ENCODE results near the gene RASGRP1. TPM values are rescaled to one million over a fixed set of nuclear protein-coding genes. Genes with fewer than 3 reads are reported as not detected.

RASGRP1 gene
- total RNA-seq, 4 donors from 2014 or later = 14.4 to 25.9 (median 18.1) TPM

DNA sequence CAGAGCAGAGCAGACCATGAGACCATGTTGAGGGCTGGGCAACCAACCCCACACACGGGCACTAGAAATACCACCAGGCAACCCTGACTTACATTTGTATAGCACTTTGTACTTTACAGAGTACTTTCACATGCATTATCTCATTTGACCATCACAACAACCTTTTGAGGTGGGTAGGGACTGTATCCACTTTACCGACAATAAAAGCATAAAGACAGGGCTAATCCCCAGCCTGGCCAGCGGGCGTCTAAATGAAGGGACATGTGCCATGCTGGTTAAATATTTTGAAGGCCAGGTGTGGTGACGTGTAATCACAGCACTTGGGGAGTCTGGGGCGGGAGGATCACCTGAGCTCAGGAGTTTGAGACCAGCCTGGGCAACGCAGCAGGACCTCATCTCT, 23.6 kb downstream of the RASGRP1 start:
- no peaks in the 10 kb centered on the region for H3K4me1 ChIP-seq
- no peak overlapping the region for H3K27ac ChIP-seq
- no peaks in the 10 kb centered on the region for H3K9me3 ChIP-seq
- no peak for DNase-seq (ENCODE audit: low spot score in 2 of 2)
- no peaks in the 10 kb centered on the region for H3K27me3 ChIP-seq
- TF ChIP-seq POLR2AphosphoS5 (IDR thresholded peaks at IDR 0.05) = no peak
- TF ChIP-seq EP300 (IDR thresholded peaks at IDR 0.05) = no peak
- TF ChIP-seq POLR2A (IDR thresholded peaks at IDR 0.05) = no peak
- TF ChIP-seq, protein P1, sequence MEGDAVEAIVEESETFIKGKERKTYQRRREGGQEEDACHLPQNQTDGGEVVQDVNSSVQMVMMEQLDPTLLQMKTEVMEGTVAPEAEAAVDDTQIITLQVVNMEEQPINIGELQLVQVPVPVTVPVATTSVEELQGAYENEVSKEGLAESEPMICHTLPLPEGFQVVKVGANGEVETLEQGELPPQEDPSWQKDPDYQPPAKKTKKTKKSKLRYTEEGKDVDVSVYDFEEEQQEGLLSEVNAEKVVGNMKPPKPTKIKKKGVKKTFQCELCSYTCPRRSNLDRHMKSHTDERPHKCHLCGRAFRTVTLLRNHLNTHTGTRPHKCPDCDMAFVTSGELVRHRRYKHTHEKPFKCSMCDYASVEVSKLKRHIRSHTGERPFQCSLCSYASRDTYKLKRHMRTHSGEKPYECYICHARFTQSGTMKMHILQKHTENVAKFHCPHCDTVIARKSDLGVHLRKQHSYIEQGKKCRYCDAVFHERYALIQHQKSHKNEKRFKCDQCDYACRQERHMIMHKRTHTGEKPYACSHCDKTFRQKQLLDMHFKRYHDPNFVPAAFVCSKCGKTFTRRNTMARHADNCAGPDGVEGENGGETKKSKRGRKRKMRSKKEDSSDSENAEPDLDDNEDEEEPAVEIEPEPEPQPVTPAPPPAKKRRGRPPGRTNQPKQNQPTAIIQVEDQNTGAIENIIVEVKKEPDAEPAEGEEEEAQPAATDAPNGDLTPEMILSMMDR (IDR thresholded peaks at IDR 0.05) = no peak
- H3K4me3 ChIP-seq = no peak overlapping the region
- WGBS = 87% methylated on average over 7 of the region's 7 CpGs
- H3K36me3 ChIP-seq = no peaks in the 10 kb centered on the region

- DNase-seq (ENCODE audit: low spot score in 2 of 2) = no peak
- 76% methylated on average over 1 of the region's 1 CpG for WGBS
- no peak for TF ChIP-seq POLR2AphosphoS5 (IDR thresholded peaks at IDR 0.05)
- TF ChIP-seq, protein P1 (IDR thresholded peaks at IDR 0.05) = no peak
- TF ChIP-seq EP300 (IDR thresholded peaks at IDR 0.05) = no peak
- no peak for TF ChIP-seq POLR2A (IDR thresholded peaks at IDR 0.05)
- Histone ChIP-seq H3K27me3 (no peaks in the 10 kb centered on the region), H3K36me3 (no peaks in the 10 kb centered on the region), H3K4me3 (no peak overlapping the region), H3K27ac (no peak overlapping the region), H3K9me3 (no peaks in the 10 kb centered on the region), H3K4me1 (peaks cover 3% of the 10 kb centered on the region)
These were observed 24.1 kb downstream of the RASGRP1 start for GRCh38 chr15:38540510-38540909.

DNA sequence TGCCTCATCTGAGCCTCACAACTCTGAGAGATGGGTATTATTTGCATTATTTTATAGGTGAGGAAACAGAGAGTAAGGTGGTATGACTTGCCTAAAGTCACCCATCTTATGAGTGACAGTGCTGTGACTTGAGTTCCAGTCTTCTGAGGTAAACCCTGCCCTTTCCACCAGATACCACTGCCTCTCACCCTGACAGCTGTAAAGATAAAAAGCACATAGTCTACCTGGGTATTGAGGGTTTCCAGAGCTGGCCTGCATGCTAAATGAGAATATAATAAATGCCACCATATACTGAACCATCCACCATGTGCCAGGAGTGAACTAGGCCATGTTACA, 25.6 kb downstream of the RASGRP1 start:
- Histone ChIP-seq H3K27me3 (no peaks in the 10 kb centered on the region), H3K36me3 (no peaks in the 10 kb centered on the region), H3K4me3 (no peak overlapping the region), H3K9me3 (no peaks in the 10 kb centered on the region), H3K4me1 (peaks cover 8% of the 10 kb centered on the region), H3K27ac (no peak overlapping the region)
- TF ChIP-seq POLR2AphosphoS5 (IDR thresholded peaks at IDR 0.05) = no peak
- TF ChIP-seq EP300 (IDR thresholded peaks at IDR 0.05) = no peak
- no peak for TF ChIP-seq POLR2A (IDR thresholded peaks at IDR 0.05)
- TF ChIP-seq, protein P1 (IDR thresholded peaks at IDR 0.05) = no peak
- DNase-seq (ENCODE audit: low spot score in 2 of 2) = no peak

DNA sequence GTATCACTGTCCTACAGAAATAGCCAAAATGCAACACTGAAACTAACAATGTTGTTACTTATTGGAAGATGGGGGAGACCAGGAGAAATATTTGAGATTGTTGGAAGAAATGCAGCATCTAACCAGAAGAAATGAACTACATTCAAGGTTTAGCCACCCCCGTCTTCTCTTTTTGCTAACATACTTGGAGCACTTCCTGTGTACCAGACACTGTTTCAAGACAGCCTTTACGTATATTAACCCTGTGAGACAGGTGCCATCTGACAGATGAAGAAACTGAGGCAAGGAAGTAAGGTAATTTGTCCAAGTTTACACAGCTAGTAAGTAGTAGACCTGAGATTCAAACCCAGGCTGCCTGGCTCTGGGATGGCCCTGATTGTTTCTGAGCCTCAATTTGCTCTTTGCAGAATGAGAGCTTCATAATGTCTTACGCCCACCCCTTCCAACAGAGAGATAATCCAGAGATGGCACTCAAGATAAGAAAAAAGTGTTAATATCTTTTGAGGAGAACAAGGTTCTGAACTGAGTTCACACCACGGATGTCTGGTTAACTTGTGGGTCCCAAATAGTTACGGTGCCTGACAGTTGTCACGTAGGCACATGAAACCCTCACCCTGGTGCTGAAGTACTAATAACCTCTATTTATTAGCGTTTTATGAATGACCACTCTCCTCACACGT, 26.1 kb downstream of the RASGRP1 start:
- no peaks in the 10 kb centered on the region for H3K27me3 ChIP-seq
- WGBS = 89% methylated on average over 8 of the region's 8 CpGs
- no peaks in the 10 kb centered on the region for H3K9me3 ChIP-seq
- no peak for DNase-seq (ENCODE audit: low spot score in 2 of 2)
- H3K4me1 ChIP-seq = peaks cover 8% of the 10 kb centered on the region
- no peak overlapping the region for H3K4me3 ChIP-seq
- TF ChIP-seq, protein P1 (IDR thresholded peaks at IDR 0.05) = no peak
- TF ChIP-seq POLR2A (IDR thresholded peaks at IDR 0.05) (no peak), POLR2AphosphoS5 (IDR thresholded peaks at IDR 0.05) (no peak)
- H3K27ac ChIP-seq = no peak overlapping the region
- no peaks in the 10 kb centered on the region for H3K36me3 ChIP-seq

DNA sequence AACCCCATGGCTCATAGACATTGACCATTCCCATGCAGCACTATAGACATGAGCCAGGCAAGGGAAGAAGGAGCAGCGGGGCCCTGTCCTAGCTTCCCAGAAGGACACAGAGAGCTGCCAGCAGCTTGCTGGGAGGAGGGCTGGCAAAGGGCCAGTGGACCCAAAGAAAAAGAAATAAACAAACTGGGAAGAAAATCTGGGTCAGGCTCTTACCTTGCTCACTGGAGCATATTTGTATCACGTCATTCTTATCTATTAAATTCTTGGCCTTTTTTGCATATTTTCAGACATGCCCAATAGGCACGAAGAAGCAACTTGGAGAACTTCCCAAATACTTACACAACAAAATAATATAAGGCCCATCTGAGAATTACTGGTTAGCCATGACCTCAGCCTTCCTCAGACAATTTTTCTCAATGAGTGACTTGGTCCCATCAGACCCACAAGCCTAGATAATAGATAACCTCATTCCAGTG, 28.4 kb downstream of the RASGRP1 start:
- H3K4me1 ChIP-seq = peaks cover 16% of the 10 kb centered on the region
- no peak overlapping the region for H3K4me3 ChIP-seq
- H3K27me3 ChIP-seq = no peaks in the 10 kb centered on the region
- no peak overlapping the region for H3K27ac ChIP-seq
- no peaks in the 10 kb centered on the region for H3K9me3 ChIP-seq
- DNase-seq (ENCODE audit: low spot score in 2 of 2) = no peak
- no peak for TF ChIP-seq EP300 (IDR thresholded peaks at IDR 0.05)
- TF ChIP-seq, protein P1 (IDR thresholded peaks at IDR 0.05) = no peak
- TF ChIP-seq POLR2A (IDR thresholded peaks at IDR 0.05) = no peak
- TF ChIP-seq POLR2AphosphoS5 (IDR thresholded peaks at IDR 0.05) = no peak
- H3K36me3 ChIP-seq = no peaks in the 10 kb centered on the region
- WGBS = 38% methylated on average over 3 of the region's 3 CpGs

All from suprapubic skin (tissue), 4 donors.